Right kidney (tissue), 1 donor: Measurements from ENCODE around the gene AP2A2.

Experiments used
- DNase-seq: peaks from one replicate; pipeline ENCODE4 v3.0.0-alpha.2; 2016

The AP2A2 gene

DNA sequence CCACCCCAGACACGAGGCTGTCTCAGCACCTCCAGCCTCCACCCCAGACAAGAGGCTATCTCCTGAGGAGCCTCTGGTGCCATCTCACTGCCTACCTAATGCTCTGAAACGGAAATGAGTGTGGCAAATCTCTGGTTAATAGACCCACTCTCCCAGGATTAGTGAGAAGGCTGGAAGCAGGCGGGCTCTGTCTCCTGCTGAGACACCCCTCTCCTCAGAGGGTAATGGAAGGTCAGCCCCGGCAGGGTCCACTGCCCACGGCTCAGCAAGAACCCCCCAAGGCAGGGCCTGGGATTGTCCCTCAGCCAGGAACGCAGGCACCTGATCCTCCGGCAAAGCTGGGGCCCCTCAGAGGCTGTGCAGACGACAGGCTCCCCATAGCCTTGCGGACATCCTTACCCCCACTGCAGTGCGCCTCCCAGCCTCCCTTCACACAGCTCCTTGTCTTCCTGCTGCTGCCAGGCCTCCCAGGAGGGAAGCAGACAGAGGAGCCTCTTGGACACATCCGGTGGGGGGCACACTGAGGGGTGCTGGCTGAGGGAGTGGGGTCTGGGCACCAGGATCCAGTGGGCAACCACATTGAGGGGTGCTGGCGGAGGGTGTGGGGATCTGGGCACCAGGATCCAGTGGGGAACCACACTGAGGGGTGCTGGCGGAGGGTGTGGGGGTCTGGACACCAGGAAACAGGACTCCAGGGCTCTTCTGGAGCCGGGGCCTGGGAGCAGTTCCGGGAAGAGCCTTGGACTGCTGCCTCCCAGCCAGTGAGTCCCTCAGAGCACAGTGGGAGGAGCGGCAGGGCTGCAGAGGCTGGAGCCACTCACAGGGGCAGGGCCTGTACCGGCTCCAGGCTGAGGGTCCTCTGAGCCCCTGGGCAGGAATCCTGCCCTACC lies 28.2 kb upstream of the AP2A2 start:
- no peak for DNase-seq

DNA sequence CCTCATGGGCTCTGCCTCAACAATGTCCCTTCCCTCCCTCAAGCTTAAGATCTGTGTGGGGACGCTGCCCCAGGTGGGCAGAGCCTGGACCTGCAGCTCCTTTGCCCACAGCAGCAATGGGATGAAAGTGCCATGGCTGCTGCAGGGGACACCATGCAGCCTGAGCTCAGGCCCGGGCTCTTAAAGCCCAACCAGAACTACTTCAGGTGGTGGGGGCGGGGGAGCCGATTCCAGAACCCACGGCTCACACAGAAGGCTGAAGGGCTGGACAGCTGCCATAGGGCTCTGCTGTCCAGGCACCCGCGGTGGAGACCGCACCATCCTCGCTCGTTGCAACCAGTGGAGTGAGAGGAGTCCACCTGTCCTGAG lies 27.5 kb upstream of the AP2A2 start:
- DNase-seq: peak; percentile 42

DNA sequence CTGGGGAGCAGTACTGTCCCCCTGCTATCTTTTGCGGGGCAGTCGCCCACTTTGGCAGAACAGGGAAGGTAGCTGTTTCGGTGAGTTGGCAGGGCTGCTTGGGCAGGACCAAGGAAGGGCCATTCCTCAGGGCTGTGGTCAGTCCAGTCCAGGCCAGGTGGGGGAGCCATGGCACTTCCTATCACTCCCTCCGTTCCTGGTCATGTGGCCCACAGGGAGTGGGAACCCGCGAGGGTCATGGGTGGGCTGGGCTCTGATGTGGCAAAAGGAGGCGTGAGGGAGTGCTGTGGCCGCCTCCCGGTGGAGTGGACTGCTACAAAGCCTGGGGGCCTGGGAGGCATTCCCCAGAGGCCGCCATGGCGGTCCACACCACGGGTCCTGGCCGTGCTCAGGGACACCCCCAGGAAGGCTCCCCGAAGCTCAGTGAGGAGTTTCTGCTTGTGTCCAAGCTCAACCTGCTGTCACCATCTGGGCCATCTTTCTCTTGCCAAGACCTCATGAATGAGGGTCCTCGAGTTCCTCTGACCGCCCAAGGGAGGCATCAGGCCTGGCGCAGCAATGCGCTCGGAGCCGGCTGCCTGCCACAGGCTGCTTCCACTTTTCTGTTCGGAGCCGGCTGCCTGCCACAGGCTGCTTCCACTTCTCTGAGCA lies 27.0 kb upstream of the AP2A2 start:
- no peak for DNase-seq

DNA sequence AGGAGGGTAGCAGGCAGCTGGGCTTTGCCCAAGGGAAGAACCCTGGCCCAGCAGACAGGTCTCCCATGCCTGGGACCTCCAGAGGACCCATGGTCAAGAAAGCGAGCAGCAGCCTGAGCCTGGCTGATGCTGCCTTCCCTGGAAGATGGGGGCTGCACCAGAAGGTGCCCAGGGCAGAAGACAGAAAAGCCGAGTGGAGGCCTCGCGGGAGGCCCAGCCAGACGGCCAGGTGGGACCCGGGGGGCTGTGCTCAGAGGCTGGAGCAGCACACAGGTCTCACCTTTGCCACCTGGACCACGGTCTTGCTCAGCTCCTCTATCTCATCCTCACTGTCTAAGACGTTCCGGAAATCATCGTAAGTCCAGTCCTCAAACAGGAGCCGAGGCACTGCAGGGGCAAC lies 25.9 kb upstream of the AP2A2 start:
- DNase-seq: no peak

DNA sequence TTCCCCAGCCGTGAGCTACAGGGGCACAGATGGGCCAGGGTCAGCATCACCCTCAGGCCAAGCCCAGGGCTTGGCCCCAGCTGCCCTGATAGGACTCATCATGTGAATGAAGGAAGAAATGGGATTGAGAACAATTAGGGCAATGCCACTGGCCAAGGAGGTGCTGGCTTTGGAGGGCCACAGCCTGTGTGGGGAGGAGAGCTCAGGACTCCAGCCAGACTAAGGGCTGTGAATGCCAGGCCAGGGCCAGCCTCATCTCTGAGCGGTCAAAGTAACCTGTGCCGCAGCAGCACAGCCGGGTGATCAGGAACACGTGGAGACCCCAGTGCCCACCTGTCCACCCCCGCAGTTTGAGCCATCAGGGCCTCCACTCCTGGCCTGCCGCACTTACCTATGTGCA lies 25.1 kb upstream of the AP2A2 start:
- DNase-seq: no peak

DNA sequence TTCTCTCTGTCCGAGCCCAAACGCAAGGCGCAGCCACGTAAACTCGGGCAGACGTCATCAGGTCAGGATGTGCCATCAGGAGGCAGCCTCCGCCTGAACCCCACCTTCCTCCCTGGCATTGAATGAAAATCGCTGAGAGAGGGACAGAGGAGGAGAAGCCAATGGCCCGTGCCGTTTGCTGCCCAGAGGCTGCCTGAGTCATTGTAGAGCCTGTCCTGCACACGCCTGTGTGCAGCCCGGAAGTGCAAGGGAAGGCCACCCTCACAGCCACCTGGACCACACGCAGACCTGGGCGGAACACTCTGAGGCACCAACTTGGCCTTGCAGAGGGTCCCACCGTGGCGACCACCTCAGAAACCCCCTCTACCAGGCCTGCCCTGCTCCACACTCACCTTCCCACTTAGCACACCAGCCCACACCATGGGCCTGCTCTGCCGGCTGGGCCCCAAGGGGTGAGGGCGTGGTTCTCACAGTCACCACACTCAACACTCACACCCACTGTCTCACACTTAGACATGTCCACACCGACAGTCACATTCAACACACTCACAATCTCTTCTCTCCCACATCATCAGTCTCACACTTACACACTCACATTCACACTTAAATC lies 24.1 kb upstream of the AP2A2 start:
- no peak for DNase-seq

DNA sequence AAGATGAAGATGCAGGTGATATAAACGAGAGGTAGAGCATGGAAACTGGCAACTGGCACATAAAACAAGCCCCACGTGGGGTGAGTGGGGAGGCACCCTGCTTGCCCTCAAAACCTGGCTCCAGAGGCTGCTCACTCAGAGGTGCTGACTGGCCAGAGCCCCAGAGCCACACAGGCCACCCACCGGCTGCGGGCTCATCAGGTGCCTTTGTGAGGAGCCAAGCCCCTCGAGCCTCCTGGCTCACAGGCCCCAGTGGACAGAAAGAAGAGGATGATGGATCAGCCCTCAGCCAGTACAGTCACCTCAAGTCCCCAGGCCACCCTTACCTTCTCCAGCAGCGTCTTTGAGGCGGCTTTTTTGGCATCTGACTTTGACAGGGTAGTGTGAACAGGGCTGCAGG lies 21.3 kb upstream of the AP2A2 start:
- no peak for DNase-seq

DNA sequence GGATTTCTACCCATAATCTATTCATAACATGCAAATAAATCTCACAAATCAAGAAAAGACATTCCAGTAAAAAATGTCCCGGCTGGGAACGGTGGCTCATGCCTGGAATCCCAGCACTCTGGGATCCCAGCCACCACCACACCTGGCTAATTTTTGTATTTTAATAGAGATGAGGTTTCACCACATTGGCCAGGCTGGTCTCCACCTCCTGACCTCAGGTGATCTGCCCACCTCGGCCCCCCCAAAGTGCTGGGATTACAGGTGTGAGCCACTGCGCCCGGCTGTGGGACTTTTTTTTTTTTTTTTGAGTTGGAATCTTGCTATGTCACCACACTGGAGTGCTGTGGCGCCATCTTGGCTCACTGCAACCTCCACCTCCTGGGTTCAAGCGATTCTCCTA lies 19.7 kb upstream of the AP2A2 start:
- DNase-seq: no peak

DNA sequence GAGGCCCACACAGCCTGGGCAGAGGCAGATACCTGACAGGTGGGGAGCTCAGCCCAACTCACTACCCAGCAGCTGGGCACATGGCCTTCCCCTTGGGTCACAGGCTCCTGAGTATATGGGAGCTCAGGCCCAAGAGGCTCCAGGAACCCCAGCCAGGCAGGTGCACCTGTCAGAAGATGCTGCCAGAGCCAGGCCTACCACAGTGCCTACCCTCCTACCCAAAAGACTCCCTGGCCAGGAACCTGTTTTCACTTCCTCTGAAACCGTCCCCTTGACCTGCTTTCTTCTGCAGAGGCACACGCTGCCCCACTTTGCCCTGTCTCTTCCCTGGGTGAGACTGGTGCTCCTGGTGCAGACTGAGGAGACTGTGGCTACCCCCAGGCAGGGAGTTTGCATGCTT lies 18.0 kb upstream of the AP2A2 start:
- DNase-seq: no peak

DNA sequence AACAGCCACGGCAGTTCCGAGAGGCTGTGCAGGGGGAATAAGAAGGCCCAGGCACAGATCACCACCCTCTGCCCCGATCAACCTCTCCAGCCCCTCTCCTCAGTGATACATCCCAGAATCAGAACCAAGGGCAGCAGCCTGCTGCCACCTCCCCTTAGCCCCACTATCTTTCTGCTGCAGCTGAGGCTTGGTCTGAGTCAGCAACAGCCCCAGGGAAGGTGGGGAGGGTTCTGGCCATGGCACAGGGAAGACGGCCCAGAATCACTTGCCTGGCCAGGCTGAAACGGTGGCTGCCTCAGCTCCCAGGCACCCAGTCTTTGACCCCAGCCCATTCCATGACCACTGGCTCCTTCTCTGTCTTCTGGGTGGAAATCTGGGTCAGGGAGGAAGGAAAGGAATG lies 17.4 kb upstream of the AP2A2 start:
- DNase-seq: no peak

DNA sequence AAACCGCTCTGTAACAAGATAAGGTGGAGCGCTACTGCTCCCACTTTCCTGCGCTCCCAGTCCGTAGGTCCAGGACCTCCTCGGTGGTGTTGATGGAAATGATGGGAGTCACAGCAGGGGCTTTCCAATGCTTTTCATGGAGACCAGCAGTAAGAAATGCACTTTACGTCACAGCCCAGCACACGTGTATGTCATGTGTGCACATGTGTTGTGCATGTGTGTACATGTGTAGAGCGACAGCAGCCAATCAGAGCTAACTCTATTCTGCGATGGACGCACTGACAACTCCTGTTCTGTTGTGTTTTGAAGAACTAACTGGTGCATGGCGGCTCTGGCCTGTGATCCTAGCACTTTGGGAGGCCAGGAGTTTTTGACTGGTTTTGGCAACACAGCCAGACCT lies 16.3 kb upstream of the AP2A2 start:
- DNase-seq: no peak

DNA sequence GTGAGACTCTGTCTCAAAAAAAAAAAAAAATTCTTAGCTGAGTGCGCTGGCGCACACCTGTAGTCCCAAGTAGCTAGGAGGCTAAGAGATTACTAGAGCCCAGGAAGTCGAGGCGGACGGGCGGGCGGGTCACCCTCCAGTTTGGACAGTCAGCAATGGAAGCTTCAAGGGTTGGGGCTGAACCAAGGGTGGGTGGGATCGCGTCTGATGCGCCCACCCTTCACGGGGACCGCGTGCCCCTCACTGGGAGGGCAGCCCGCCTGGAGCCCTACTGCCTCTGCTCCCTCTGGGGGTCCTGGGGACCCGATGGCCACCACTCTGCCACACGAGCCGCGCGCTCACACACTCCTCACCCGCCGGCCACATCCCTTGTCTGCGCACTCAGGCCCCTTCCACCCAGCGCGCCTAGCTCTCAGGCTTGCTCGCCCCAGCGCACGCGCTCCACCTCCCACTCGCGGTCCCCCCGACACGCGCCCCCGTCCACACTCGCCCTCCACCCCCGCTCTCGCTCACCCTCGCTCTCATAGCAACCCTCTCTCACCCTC lies 15.6 kb upstream of the AP2A2 start:
- no peak for DNase-seq

DNA sequence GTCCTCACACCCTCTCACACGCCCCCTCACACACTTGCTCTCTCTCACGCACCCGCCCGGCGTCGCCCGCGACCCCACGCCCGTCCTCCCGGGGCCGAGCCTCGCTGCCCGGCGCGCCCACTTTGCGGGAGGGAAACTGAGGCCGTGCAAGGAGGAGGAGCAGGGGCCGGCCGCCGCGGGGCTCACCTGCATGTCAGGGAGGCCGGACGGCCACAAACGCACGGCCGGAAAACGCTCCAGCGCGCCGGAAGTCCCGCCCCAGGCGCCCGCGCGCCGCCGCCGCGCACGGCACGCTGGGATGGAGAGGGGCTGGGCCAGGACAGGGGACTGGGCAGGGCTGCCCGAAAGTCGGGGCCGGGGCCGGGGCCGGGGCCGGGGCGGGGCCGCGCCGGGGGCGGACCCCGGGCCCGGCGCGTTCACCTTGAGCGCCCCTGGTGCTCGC lies 15.1 kb upstream of the AP2A2 start, which contains the start of gene CHID1:
Gene CHID1 (minus strand): TSS at position 222 of the 442 bp plus-strand sequence. CDS start 5,994 bp downstream, outside the sequence.
- peak; percentile 91 for DNase-seq

DNA sequence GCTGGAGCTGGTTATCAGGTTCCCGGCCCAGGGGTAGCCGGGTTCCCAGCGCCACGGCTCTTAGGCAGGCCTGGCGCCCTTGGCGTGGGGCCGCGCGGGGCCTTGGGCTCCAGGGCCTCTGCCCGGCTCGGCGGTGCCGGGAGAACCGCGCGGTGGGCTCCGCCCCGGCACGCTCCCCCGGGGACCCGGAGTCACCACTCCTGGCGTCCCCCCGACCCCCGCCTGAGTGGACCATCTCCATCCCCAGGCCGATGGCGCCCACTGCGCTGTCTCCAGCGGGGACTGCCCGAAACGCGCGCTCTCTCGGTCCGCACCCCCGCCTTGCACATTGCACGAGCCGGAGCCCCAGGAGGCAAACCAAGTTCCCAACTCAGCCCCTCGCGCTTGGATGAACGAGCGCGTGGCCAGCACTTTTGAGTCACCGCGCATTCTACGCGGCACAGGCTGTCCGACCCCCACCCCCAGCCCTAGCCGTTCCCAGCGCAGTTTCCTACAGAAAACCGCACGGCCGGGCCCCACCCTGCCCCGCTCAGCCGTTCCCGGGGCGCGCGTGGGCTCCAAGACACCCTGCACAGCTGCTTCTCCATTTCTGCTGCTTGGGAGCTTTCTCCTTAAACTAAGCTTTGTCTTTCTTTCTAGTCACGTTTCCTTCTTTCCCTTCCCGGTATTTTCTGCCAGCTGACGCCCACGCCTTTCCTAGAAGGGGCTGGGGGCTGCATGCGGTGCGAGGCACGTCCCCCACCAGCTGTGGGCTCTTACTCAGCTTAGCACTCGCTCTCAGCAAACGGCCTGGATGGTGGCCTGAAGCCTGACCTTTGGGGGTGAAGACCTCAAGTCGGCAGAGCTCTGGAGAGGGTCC lies 14.4 kb upstream of the AP2A2 start:
- peak; percentile 84 for DNase-seq

DNA sequence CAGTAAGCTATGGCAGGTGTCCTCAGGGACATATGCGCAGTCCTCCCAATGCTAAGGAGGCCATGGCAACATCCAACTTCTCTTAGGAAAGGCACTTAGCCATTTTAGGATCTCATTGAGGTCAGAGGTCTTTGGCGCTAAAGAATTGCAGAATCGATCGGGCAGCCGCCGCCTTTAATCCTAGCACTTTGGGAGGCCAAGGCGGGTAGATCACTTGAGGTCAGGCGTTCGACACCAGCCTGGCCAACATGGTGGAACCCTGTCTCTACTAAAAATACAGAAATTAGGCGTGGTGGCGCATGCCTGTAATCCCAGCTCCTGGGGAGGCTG lies 13.8 kb upstream of the AP2A2 start:
- DNase-seq: no peak

DNA sequence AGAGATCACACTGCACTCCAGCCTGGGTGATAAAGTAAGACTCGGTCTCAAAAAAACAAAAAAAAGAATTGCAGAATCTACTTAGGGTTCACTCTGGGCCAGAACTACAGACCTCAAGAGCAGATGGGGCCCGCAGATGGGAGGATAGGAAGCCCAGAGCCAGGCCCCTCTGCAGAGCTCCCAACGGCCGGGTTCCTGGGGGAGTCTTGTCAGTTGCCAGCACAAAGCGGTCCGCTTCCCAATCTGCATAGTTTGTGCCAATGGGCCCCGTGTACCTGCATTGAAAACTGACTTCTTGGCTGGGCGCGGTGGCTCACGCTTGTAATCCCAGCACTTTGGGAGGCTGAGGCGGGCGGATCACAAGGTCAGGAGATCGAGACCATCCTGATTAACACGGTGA lies 13.4 kb upstream of the AP2A2 start:
- DNase-seq: no peak

DNA sequence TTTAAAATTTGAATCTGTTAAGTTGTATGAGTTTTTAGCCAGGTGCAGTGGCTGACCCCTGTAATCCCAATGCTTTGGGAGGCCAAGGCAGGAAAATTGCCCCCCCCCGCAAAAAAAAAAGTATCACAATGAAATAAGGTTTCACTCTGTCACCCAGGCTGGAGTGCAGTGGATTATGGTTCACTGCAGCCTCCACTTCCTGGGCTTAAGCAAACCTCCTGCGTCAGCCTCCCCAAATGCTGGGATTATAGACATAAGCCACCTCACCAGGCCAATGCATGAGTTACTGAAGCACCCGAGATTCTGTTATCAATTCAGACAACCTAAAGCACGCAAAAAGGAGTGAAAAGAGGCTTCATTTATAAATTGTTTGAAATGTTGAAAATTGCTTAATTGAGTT lies 12.6 kb upstream of the AP2A2 start:
- DNase-seq: no peak

DNA sequence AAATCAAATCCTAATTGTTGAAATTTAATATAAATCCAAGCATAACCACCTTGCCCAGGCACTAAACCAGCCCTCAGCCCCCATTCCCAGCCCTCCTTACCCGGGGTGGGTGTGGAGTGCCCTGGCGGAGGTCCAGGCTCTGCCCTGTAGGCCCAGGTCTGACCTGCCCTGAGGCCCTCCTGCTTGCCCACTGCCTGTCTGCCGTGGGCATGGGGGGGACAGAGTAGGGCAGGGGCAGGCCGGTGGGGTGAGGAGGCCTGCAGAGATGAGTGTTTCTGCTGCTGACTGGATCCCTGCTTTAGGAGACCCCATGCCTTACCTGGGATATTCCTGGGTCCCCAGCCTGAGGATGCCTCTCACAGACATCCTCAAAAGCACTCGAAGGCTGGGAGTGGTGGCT lies 11.5 kb upstream of the AP2A2 start:
- DNase-seq: no peak

DNA sequence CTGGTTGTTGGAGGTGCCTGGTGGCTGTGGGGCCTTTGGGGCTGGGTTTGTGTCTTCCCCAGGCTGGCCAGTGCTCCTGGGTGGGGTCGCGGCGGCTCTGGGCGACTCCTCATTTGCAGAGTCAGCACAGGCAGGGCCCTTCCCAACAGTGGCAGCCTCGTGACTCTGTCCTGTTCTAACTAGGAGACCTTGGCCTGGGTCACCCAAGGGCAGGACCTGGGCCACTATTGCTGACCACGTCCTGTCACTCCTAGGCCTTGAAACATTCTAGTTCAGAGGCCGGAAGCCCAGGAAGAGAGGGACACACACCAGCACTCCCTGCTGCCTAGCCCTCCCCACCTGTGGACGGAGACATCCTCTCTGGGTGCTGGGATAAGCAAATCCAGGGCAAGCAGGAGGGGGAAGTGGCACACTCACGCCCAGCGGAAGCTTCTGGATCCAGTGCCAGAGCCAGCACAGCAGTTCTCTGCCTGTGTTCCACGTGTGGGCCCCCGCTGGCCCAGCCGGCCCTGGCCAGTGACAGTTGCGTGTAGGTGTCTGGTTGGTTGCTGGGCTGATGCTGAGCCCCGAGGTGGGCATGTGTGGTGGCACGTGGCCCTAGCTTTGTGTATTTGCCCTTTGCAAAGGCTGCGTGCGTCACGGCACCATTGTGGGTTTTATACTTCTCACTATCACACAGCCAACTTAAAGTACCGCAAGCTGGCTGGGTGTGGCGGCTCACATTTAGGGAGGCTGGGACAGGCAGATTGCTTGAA lies 10.7 kb upstream of the AP2A2 start:
- DNase-seq: no peak

DNA sequence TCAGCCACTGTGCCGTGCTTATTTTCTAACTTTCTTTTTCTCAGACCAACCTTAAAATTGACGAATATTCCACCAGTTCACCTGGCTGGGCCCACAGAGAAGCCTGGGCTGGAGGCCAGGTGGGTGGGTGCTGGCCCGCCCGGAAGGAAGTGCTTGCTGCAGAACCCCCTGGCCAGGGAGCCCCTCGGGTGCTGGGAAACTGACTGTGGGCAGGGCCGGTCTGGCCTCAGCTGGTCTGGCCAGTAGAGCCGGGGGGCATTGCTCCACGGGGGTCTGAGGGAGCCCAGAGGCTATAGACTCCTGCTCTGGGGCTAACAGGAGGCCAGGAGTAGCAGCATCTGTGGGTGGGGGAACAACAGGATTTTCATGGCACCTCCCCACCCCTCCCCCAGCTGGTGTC lies 8.2 kb upstream of the AP2A2 start:
- no peak for DNase-seq

DNA sequence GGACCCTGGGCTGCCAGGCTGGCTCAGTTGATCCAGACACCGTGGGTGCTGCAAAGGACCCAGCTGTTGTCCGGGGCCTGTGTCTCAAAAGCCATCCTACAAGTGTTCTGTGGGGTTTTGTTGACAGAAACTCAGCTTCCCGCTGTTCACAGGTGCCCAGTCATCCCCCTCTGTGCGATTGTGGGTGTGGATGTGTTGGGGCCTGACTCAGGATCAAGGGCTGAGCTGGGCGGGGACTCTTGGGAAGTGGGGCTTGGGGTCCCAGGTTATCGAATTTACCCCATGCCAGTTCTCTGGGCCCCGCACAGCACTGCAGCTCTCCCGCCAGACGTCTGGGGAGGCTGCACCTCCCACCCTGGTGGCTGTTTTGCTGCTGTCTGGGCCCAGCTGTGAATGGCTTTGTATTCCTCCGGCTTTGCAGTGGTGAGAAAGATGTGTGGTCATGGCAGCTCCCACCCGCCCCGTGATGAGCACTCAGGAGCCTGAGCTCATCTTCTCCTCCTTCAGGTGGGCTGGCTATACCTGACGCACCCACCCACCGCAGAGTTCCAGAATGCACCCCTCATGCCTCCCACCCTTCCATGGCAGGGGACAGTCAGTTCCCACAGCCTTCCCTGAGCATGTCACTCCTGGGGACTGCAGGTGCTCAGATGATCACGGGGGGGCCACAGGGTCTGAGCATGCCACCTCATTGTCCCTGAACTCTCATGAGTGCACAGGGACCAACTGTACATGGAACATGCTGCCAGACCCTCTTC lies 3.6 kb upstream of the AP2A2 start:
- DNase-seq: no peak
